KMS-11 (cell line): ENCODE results near the gene TERT.

Experiments used
- H2AFZ ChIP-seq: fragments of 200-600 bp; sonication (generic); 2 replicates; pipeline ENCODE4 v1.6.1; 2016; ENCODE audit warnings: antibody characterized with exemption, mixed run types, low read depth
- H3K27ac ChIP-seq: fragments of 200-600 bp; sonication (generic); 2 replicates; pipeline ENCODE4 v1.6.1; 2016; ENCODE audit warnings: mild to moderate bottlenecking, mixed run types
- H3K27me3 ChIP-seq: fragments of 200-600 bp; sonication (generic); 2 replicates; pipeline ENCODE4 v1.6.1; 2017; ENCODE audit warnings: mild to moderate bottlenecking, low read depth, mixed run types, moderate library complexity; ENCODE audit not compliant: insufficient read depth
- H3K36me3 ChIP-seq: fragments of 200-600 bp; sonication (generic); 2 replicates; pipeline ENCODE4 v1.6.1; 2017; ENCODE audit warnings: mild to moderate bottlenecking, mixed run types; ENCODE audit not compliant: insufficient read depth
- H3K4me1 ChIP-seq: fragments of 200-600 bp; sonication (generic); 2 replicates; pipeline ENCODE4 v1.6.1; 2016; ENCODE audit warnings: mild to moderate bottlenecking, low read depth, mixed run types; ENCODE audit not compliant: poor library complexity, severe bottlenecking
- H3K4me2 ChIP-seq: fragments of 200-600 bp; sonication (generic); 2 replicates; pipeline ENCODE4 v1.7.0; 2016; ENCODE audit warnings: mild to moderate bottlenecking, mixed run types
- H3K4me3 ChIP-seq: fragments of 200-600 bp; sonication (generic); IDR thresholded peaks from 2 replicates; pipeline ENCODE4 v1.6.1; 2017; ENCODE audit warnings: low read depth, low read length, mixed read lengths; ENCODE audit not compliant: insufficient read depth
- H3K79me2 ChIP-seq: fragments of 200-600 bp; sonication (generic); 2 replicates; pipeline ENCODE4 v1.6.1; 2016; ENCODE audit warnings: low read depth, mixed run types; ENCODE audit not compliant: insufficient read depth
- H3K9ac ChIP-seq: fragments of 200-600 bp; sonication (generic); 2 replicates; pipeline ENCODE4 v1.6.1; 2016; ENCODE audit warnings: mild to moderate bottlenecking, mixed run types
- H4K20me1 ChIP-seq: fragments of 200-600 bp; sonication (generic); 2 replicates; pipeline ENCODE4 v1.6.1; 2016; ENCODE audit warnings: mild to moderate bottlenecking, mixed run types; ENCODE audit not compliant: insufficient read depth
- TF ChIP-seq, protein P1 (sequence below): fragments of 200-600 bp; sonication (generic); conservative IDR thresholded peaks from 2 replicates; pipeline ENCODE4 v1.6.1; 2017; ENCODE audit warnings: low read depth, mild to moderate bottlenecking, antibody characterized with exemption, low read length, moderate library complexity, mixed read lengths

TERT gene

DNA sequence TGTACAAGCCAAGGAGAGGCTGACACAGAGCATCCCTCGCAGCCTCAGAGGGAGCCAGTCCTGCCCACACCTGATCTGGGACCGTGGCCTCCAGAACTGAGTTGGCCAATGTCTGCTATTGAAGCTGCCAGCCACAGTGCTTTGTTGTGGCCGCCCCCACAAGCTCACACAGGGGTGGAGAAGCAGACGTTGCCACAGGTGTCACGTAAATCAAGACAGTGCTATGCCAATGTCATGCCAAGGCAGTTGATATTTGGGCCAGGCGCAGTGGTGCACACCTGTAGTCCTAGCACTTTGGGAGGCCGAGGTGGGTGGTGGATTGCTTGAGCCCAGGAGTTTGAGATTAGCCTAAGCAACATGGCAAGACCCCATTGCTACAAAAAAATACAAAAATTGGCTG is 17.3 kb upstream of the TERT start:
- no peak overlapping the region for H2AFZ ChIP-seq
- H3K36me3 ChIP-seq = no peaks in the 10 kb centered on the region
- no peak overlapping the region for H3K4me3 ChIP-seq
- peak overlapping the region; percentile 94; the same call in 1 of the 2 replicates for H3K9ac ChIP-seq
- peaks cover 78% of the 10 kb centered on the region for H3K4me1 ChIP-seq
- no peaks in the 10 kb centered on the region for H4K20me1 ChIP-seq
- peaks cover 8% of the 10 kb centered on the region; the same call in 1 of the 2 replicates for H3K79me2 ChIP-seq
- no peaks in the 10 kb centered on the region for H3K27me3 ChIP-seq
- H3K27ac ChIP-seq = peak overlapping the region; percentile 100
- peak overlapping the region; percentile 85 for H3K4me2 ChIP-seq
- TF ChIP-seq, protein P1, sequence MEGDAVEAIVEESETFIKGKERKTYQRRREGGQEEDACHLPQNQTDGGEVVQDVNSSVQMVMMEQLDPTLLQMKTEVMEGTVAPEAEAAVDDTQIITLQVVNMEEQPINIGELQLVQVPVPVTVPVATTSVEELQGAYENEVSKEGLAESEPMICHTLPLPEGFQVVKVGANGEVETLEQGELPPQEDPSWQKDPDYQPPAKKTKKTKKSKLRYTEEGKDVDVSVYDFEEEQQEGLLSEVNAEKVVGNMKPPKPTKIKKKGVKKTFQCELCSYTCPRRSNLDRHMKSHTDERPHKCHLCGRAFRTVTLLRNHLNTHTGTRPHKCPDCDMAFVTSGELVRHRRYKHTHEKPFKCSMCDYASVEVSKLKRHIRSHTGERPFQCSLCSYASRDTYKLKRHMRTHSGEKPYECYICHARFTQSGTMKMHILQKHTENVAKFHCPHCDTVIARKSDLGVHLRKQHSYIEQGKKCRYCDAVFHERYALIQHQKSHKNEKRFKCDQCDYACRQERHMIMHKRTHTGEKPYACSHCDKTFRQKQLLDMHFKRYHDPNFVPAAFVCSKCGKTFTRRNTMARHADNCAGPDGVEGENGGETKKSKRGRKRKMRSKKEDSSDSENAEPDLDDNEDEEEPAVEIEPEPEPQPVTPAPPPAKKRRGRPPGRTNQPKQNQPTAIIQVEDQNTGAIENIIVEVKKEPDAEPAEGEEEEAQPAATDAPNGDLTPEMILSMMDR = no peak

DNA sequence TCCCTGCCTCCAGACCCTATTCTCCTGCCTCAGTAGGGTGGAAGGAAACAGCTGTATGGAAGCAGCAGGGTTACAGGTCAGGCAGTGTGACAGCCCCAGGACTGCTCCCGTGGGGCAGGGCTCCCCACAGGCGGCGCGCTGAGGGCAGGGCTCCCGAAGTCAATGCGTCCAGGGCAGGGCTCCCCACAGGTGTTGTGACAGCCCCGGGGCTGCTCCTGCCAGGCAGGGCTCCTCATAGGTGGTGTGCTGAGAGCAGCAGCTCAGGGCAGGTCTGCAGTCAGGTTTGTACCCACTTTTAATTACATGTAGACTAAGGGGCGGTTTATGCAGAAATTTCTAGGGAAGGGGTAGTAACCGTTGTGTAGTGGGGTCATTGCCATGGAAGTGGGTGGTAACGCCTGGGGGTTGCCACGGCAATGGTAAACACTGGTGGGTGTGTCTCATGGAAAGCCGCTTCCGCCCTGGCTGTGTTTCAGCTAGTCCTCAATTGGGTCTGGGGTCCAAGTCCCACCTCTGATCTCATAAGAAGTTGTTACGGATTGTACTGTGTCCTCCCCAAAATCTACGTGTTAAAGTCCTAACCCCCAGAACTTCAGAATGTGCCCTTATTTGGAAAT is 16.7 kb upstream of the TERT start:
- H4K20me1 ChIP-seq = no peaks in the 10 kb centered on the region
- H3K27me3 ChIP-seq = no peaks in the 10 kb centered on the region
- peak overlapping the region; percentile 100 for H3K27ac ChIP-seq
- no peaks in the 10 kb centered on the region for H3K36me3 ChIP-seq
- H3K9ac ChIP-seq = no peak overlapping the region
- H3K4me3 ChIP-seq = no peak overlapping the region
- TF ChIP-seq, protein P1 = no peak
- peak overlapping the region; percentile 85; the same call in 1 of the 2 replicates for H3K4me2 ChIP-seq
- H3K4me1 ChIP-seq = peaks cover 72% of the 10 kb centered on the region
- H3K79me2 ChIP-seq = peaks cover 8% of the 10 kb centered on the region; the same call in 1 of the 2 replicates
- no peak overlapping the region for H2AFZ ChIP-seq

DNA sequence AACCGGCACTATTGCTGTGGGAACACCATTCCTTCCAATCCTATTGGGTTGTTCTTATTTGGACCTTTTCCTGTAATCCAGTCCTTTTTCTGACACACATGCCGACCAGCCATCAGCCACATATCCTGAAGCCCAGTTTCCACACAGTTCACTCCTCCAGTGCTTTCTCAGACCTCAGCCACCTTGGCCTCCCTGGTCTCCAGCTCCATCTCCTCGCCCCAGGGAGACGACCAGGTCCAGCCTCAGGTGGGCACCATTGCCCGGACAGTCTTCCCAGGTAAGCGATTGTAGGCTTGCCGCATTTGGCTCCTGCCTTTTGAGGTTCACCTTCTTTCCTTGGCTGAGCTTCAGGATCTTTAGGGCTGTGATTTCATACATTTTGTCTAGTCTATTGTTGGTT is 15.2 kb upstream of the TERT start:
- Histone ChIP-seq H3K9ac (no peak overlapping the region), H4K20me1 (no peaks in the 10 kb centered on the region), H3K79me2 (peaks cover 8% of the 10 kb centered on the region; the same call in 1 of the 2 replicates), H3K4me3 (no peak overlapping the region), H2AFZ (no peak overlapping the region), H3K27me3 (no peaks in the 10 kb centered on the region), H3K4me2 (no peak overlapping the region), H3K36me3 (no peaks in the 10 kb centered on the region), H3K4me1 (peaks cover 63% of the 10 kb centered on the region), H3K27ac (peak overlapping the region; percentile 100; the same call in 1 of the 2 replicates)
- TF ChIP-seq, protein P1 = no peak

DNA sequence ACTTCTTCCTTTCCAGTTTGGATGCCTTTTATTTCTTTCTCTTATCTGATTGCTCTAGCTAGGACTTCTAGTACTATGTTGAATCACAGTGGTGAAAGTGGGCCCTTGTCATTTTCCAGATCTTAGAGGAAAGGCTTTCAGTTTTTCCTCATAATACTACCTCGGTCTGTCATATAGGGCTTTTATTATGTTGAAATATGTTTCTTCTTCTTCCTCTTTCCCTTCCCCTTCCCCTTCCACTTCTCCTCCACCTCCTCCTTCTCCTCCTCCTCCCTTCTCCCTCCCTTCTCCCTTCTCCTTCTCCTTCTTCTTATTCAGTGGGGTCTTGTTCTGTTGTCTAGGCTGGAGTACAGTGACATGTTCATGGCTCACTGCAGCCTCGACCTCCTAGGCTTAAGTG is 9.2 kb upstream of the TERT start:
- Histone ChIP-seq H3K27ac (no peak overlapping the region), H3K4me3 (no peak overlapping the region), H3K36me3 (no peaks in the 10 kb centered on the region), H3K9ac (no peak overlapping the region), H4K20me1 (no peaks in the 10 kb centered on the region), H3K4me2 (no peak overlapping the region), H3K79me2 (no peaks in the 10 kb centered on the region), H2AFZ (no peak overlapping the region), H3K27me3 (no peaks in the 10 kb centered on the region), H3K4me1 (peaks cover 7% of the 10 kb centered on the region)
- TF ChIP-seq, protein P1 = no peak
